ENCODE measurements around the gene SMARCA2.

GRCh38 chr9:2082772-2083171 lies 67.6 kb downstream of the SMARCA2 start:
- TF ChIP-seq CTCF (conservative IDR thresholded peaks at IDR 0.05; ENCODE audit: low read length) (no peak), EZH2phosphoT487 (IDR thresholded peaks at IDR 0.05; ENCODE audit: borderline replicate concordance) (no peak)
